ENCODE results near the gene MEGF6.

The MEGF6 gene

GRCh38 chr1:3520419-3521378 is 90.6 kb downstream of the MEGF6 start:
- no peak for TF ChIP-seq CTCF (conservative IDR thresholded peaks at IDR 0.05)
- no peak overlapping the region for H3K27ac ChIP-seq

GRCh38 chr1:3519301-3519885 is 91.9 kb downstream of the MEGF6 start:
- TF ChIP-seq CTCF (conservative IDR thresholded peaks at IDR 0.05) = no peak
- no peak overlapping the region for H3K27ac ChIP-seq

GRCh38 chr1:3518756-3519155 is 92.6 kb downstream of the MEGF6 start:
- H3K27ac ChIP-seq = no peak overlapping the region
- no peak for TF ChIP-seq CTCF (conservative IDR thresholded peaks at IDR 0.05)

DNA sequence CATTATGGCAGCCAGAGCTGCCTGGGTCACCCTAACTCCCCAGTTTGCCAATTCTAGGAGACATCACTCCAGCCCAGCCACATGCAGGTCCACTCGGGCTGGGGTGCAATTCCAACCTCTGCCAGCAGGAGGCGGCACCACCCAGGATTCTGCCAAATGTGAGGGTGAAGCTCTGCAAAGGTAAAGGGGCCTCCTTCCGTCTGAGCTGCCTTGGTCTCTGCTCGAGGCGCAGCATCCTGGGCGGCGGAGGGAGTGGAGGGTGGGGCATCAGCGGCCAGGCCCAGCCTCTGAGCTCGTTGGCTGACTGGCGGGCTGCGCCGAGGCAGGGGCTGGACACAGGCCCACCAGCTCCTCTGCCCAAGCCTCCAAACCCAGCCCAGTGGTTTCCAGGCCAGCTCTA is 93.1 kb downstream of the MEGF6 start:
- peak; percentile 70 for TF ChIP-seq CTCF (conservative IDR thresholded peaks at IDR 0.05)
- no peak overlapping the region for H3K27ac ChIP-seq

DNA sequence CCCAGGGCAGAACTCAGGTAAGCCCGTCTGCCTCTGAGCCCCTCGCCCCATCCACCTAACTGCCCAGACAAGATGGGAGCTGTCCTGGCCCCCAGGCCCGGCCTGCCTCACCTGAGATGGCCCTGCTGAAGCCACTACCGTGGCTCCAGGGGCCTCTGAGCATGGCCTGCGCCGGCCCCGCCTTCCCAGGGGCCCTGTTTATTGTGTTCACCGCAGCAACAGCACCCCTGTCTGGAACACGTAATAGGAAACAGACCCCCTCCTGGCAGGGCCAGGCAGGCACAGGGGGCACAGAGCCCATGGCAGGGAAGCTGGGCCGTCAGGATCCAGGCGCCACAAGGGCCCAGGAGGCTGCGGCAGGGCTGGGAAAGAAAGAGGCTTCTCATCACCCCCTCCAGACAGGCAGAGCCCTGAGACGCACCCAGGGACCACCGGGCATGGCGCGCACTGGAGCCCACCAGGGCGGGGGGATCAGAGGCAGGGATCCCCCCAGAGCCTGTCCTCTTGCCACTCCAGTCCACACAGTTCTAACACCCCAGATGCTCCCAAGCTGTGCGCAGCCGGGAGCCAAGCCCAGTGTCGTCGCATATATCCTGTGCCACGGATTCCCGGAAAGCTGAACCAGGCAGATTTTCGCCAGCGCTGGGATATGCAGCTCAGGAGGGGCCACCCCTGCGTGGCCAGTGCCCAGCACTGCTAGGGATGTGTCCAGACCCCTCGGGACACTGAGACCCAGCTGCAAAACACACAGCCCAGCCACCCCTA is 94.2 kb downstream of the MEGF6 start:
- H3K27ac ChIP-seq = no peak overlapping the region
- no peak for TF ChIP-seq CTCF (conservative IDR thresholded peaks at IDR 0.05)

DNA sequence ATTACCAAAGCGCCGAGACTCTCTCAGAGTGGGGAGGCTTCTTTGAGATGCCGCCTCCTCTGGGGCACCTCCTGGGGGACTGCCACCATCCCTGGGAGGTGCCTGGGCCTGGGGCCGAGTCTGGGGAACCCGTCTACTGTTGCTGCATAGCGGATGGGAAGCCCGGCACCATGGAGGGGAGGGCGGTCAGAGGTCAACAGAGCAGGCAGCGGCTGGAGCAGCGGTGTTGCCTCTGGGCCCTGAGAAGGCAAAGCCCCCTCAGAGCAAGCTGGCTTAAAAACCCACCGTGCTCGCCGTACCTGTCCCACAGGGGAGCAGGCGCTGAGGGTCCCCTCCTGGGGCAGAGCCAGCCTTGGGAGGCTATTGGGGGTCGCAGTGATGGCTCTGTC is 94.8 kb downstream of the MEGF6 start:
- no peak overlapping the region for H3K27ac ChIP-seq
- no peak for TF ChIP-seq CTCF (conservative IDR thresholded peaks at IDR 0.05)
